Epithelial cell of proximal tubule (primary cell): ENCODE measurements around the gene TMEM147. TPM values are rescaled to one million over a fixed set of nuclear protein-coding genes. Genes with fewer than 3 reads are reported as not detected.
A peak's percentile ranks its signal among the peaks of the same experiment; 100 is the strongest.

ENCODE experiments used
- DNase-seq: peaks from one replicate; pipeline ENCODE4 v3.0.0-alpha.2; 2011; ENCODE audit warnings: low read depth
- H3K4me3 ChIP-seq: 2 replicates; pipeline ENCODE4 v1.5.1; 2011; ENCODE audit warnings: low read depth, mild to moderate bottlenecking, low read length
- total RNA-seq: library from RNA; depleted of rRNA; stranded (reverse); fragments of >200 nt; gene quantifications from 2 replicates; pipeline ENCODE4 v1.2.3, GENCODE V29; 2015
- TF ChIP-seq, protein P1 (sequence below): conservative IDR thresholded peaks from 2 replicates; pipeline ENCODE4 v1.5.1; 2012; ENCODE audit warnings: low read depth, mild to moderate bottlenecking, low read length

TMEM147 gene
- total RNA-seq, 1 donor from 2014 or later, result 167 TPM

DNA sequence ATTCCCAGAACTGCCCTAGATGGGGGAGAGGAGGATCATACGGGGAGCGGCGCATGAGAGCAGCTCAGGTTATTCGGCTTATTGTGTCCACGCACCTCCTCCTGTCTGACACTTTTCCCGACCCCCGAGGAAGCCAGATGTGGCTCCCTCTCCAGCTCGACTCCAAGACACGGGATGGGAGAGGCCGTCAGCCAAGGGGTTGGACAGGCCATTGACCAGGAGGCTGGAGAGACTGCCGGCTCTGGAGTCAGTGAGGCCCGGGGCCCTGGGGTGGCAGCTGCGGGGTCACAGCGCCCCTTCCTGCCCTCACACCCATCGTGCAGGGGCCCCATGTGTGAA, 34.8 kb upstream of the TMEM147 start:
- TF ChIP-seq, protein P1, sequence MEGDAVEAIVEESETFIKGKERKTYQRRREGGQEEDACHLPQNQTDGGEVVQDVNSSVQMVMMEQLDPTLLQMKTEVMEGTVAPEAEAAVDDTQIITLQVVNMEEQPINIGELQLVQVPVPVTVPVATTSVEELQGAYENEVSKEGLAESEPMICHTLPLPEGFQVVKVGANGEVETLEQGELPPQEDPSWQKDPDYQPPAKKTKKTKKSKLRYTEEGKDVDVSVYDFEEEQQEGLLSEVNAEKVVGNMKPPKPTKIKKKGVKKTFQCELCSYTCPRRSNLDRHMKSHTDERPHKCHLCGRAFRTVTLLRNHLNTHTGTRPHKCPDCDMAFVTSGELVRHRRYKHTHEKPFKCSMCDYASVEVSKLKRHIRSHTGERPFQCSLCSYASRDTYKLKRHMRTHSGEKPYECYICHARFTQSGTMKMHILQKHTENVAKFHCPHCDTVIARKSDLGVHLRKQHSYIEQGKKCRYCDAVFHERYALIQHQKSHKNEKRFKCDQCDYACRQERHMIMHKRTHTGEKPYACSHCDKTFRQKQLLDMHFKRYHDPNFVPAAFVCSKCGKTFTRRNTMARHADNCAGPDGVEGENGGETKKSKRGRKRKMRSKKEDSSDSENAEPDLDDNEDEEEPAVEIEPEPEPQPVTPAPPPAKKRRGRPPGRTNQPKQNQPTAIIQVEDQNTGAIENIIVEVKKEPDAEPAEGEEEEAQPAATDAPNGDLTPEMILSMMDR, result no peak
- DNase-seq, result no peak
- peak overlapping the region; percentile 67 for H3K4me3 ChIP-seq

DNA sequence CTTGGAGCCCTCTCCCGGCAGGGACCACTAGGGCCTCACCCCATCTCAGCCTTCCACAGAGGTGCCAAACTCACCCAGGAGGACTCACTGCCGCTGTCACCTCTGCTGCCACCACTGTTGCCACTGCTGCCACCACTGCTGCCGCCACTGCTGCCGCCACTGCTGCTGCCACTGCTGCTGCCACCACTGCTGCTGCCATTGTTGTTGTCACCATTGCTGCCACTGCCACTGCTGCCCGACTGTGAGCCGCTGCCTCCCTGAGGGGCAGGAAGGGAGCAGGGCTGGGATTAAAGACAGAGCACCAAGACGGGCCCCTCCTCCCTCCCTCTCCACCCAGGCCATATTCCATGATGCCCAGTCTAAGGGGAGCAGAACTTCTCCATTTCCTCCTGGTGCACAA, 34.1 kb upstream of the TMEM147 start:
- TF ChIP-seq, protein P1, result no peak
- no peak overlapping the region for H3K4me3 ChIP-seq
- no peak for DNase-seq

DNA sequence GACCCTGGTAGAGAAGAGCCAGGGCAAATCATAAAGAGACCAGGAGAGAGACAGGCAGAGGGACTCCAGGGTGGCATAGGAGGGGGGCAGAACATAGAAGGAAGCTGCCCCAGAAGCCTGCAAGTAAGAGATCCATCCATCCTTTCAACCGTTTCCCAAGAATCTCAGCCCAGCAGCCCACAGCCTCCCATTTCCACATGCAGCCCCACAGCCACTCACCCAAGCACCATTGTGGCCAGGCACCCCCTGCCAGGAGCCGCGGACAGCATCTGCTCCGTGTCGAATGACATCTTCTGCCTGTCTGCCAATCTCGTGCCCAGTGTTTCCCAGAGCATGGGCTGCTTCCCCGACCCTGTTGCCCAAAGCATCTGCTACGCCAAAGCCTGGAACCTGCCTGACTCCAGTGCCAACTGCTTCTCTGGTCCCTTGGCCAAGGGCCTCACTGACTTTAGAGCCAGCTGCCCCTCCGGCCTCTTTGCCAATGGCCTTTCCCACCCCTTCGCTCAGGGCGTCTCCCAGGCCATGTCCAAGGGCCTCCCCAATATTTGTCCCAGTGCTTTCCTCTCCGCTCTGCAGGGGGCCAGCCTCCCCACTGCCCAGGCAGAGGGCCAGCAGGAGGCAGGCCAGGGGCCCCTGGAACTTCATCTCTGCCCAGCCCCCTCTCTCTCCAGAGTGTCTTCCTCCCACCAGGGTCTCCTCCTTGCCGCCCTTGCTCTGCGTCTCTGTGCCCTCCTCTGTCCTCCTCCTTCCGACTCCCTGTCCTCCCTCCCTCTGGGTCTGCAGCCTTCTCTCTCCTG, 32.4 kb upstream of the TMEM147 start:
- TF ChIP-seq, protein P1, result no peak
- no peak overlapping the region for H3K4me3 ChIP-seq
- DNase-seq, result no peak

DNA sequence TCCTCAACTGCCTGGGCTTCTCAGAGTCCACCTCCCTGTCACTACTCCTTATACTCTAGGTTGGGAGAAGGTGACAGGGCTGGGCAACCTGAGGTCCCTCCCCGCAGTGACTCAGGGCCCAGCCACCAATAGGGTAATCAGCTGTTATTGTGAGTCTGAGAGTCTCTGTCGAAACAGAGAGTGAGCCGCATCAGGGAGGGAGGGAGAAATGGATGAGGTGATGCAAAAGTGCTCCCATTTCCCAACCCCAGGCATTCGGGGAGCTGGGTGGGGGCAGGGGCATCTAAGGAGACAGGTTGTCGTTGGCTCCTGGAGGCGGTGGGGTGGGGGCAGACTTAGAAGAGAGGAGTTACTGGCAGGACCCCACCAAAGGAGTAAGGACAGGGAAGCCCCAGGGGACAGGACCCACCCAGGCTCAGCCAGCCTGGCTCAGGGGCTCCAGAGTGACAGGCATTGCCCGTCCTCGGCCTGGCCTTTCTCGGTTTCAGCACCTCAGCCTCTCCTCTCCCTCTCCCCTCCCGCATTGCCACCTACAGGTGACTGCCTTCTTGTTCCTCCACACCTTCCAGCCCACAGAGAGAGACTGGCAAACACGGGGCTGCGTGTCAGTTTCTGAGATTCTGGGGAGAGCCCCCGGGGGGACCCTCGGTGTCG, 31.7 kb upstream of the TMEM147 start, which contains the start of gene DMKN:
Gene DMKN (minus strand): TSS at position 22 of the 654 bp plus-strand sequence. CDS start 174 bp downstream, outside the sequence.
- no peak within 1 kb of the TSS for H3K4me3 ChIP-seq
- no peak for DNase-seq
- TF ChIP-seq, protein P1, result peak; percentile 32

DNA sequence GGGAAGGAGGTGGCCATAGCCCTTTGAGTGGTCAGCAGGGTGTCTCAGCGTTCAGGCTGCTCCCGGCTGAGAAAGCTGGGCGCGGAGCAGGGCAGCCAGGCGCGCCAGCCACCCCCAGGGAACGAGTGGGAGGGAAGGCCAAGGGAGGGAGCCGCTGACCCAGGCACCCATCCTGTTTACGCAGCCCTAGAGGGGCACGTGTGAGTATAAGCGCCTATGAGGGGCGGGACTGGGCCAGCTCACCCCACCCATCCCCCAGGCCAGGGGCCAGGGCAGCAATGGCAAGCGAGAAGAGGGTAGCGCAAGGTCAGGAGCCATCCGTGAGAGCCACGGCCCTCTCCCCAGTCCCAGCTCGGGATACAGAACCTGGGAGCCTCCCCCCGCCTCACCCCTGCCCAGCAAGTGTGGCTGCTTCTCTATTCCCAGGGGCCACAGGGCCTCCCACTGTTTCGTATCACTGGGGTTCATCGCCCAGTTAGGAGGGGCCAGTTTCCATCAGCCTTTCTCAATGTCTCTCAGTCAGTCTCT, 31.1 kb upstream of the TMEM147 start:
- TF ChIP-seq, protein P1, result no peak
- H3K4me3 ChIP-seq, result no peak overlapping the region
- DNase-seq, result no peak

DNA sequence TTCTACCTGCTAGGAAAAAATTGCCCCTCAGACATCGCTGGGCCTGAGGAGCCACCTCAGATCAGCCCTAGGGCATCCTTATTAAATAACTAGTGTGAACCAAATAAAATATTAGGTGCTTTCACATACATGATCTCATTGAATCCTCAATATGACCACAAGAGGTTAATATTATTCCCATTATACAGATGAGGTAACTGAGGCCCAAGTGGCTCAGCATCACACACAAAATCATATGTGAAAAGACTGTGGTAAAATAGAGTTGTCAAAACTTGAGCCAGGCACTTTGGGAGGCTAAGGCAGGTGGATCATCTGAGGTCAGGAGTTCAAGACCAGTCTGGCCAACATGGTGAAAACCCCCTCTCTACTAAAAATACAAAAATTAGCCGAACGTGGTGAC, 29.1 kb upstream of the TMEM147 start:
- no peak overlapping the region for H3K4me3 ChIP-seq
- DNase-seq, result no peak
- TF ChIP-seq, protein P1, result no peak
